ENCODE results near the gene MANSC1. TPM values are rescaled to one million over a fixed set of nuclear protein-coding genes. Genes with fewer than 3 reads are reported as not detected.

Gene MANSC1
- total RNA-seq, 1 donor from 2014 or later, result 6.2 TPM

- no peaks in the 10 kb centered on the region for H3K27me3 Mint-ChIP-seq (ENCODE audit: insufficient read depth, low read depth)
- TF ChIP-seq, protein P1, sequence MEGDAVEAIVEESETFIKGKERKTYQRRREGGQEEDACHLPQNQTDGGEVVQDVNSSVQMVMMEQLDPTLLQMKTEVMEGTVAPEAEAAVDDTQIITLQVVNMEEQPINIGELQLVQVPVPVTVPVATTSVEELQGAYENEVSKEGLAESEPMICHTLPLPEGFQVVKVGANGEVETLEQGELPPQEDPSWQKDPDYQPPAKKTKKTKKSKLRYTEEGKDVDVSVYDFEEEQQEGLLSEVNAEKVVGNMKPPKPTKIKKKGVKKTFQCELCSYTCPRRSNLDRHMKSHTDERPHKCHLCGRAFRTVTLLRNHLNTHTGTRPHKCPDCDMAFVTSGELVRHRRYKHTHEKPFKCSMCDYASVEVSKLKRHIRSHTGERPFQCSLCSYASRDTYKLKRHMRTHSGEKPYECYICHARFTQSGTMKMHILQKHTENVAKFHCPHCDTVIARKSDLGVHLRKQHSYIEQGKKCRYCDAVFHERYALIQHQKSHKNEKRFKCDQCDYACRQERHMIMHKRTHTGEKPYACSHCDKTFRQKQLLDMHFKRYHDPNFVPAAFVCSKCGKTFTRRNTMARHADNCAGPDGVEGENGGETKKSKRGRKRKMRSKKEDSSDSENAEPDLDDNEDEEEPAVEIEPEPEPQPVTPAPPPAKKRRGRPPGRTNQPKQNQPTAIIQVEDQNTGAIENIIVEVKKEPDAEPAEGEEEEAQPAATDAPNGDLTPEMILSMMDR (IDR thresholded peaks at IDR 0.05), result peak; percentile 99
- TF ChIP-seq EZH2 (IDR thresholded peaks at IDR 0.05), result no peak
- no peaks in the 10 kb centered on the region for H3K9me3 Mint-ChIP-seq
- Histone ChIP-seq H3K27ac (no peak overlapping the region), H3K36me3 (no peaks in the 10 kb centered on the region), H3K9me3 (ENCODE audit: low read depth) (no peaks in the 10 kb centered on the region), H4K20me1 (ENCODE audit: low read depth) (no peaks in the 10 kb centered on the region), H3K4me1 (peaks cover 8% of the 10 kb centered on the region), H3K4me2 (no peak overlapping the region), H3K27me3 (no peaks in the 10 kb centered on the region), H2AFZ (replicated peaks) (no peak overlapping the region), H3F3A (ENCODE audit: low read depth) (no peaks in the 10 kb centered on the region), H3K9ac (no peak overlapping the region), H3K79me2 (ENCODE audit: low read depth) (no peaks in the 10 kb centered on the region), H3K4me3 (no peak overlapping the region)
- H3K27ac Mint-ChIP-seq, result peak overlapping the region; percentile 37
- DNase-seq (ENCODE audit: low spot score), result peak; percentile 73
- H3K36me3 Mint-ChIP-seq, result no peaks in the 10 kb centered on the region
- no peak overlapping the region for H3K4me3 Mint-ChIP-seq
- H3K4me1 Mint-ChIP-seq, result peaks cover 18% of the 10 kb centered on the region
Measured at GRCh38 chr12:12334367-12335040, 15.5 kb downstream of the MANSC1 start.

DNA sequence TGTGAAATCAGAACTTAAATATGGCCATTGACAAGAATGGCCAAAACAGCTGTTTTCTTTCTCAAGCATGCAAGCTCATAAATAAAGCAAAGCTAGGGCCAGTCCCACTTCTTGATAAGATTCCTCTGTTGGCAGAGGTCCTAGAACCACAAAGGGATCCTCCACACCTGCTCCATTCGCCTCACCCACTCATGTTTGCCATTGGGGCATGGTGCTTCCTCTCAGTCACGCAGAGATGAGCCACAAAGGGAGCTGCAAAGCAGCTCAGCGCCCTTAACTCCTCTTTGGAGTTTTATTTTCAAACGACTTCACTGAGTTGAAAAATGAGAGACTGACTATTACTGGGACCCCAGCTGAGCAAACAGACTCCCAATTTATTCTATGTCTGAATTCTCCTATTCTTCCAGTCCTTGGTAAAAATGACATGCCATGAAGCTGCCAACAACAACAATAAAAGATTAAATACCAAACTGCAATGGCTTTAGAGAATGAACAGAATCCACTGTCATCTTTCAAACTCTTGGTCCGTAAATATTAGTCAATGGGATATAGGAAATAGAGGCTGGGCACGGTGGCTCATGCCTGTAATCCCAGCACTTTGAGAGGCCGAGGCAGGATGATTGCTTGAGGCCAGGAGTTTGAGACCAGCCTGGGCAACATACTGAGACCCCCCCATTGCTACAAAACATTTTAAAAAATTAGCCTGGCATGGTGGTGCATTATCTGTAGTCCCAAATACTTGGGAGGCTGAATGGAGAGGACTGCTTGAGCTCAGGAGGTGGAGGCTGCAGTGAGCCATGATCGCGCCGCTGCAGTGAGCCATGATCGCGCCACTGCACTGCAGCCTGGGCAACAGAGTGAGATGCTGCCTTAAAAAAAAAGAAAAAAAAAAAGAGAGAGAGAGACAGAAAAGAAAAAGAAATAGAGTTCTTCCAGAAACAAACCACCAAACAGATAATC lies 16.4 kb downstream of the MANSC1 start:
- Histone ChIP-seq H3K4me2 (no peak overlapping the region), H2AFZ (replicated peaks) (no peak overlapping the region), H3K9me3 (ENCODE audit: low read depth) (no peaks in the 10 kb centered on the region), H3K4me3 (no peak overlapping the region), H3K36me3 (no peaks in the 10 kb centered on the region), H3K27ac (no peak overlapping the region), H3K79me2 (ENCODE audit: low read depth) (no peaks in the 10 kb centered on the region), H3K27me3 (no peaks in the 10 kb centered on the region), H3F3A (ENCODE audit: low read depth) (no peaks in the 10 kb centered on the region), H3K4me1 (peaks cover 8% of the 10 kb centered on the region), H4K20me1 (ENCODE audit: low read depth) (no peaks in the 10 kb centered on the region), H3K9ac (no peak overlapping the region)
- H3K36me3 Mint-ChIP-seq, result no peaks in the 10 kb centered on the region
- H3K27ac Mint-ChIP-seq, result no peak overlapping the region
- no peaks in the 10 kb centered on the region for H3K27me3 Mint-ChIP-seq (ENCODE audit: insufficient read depth, low read depth)
- no peaks in the 10 kb centered on the region for H3K9me3 Mint-ChIP-seq
- no peak for DNase-seq (ENCODE audit: low spot score)
- TF ChIP-seq, protein P1 (IDR thresholded peaks at IDR 0.05), result no peak
- no peak for TF ChIP-seq EZH2 (IDR thresholded peaks at IDR 0.05)
- no peak for TF ChIP-seq EZH2phosphoT487 (IDR thresholded peaks at IDR 0.05)
- H3K4me3 Mint-ChIP-seq, result no peak overlapping the region
- H3K4me1 Mint-ChIP-seq, result peaks cover 18% of the 10 kb centered on the region

GRCh38 chr12:12331896-12332295 lies 18.1 kb downstream of the MANSC1 start:
- Mint-ChIP-seq H3K27ac (no peak overlapping the region), H3K4me3 (no peak overlapping the region), H3K9me3 (no peaks in the 10 kb centered on the region), H3K27me3 (ENCODE audit: insufficient read depth, low read depth) (no peaks in the 10 kb centered on the region), H3K36me3 (no peaks in the 10 kb centered on the region), H3K4me1 (peaks cover 22% of the 10 kb centered on the region)
- no peak for DNase-seq (ENCODE audit: low spot score)
- Histone ChIP-seq H3K4me3 (no peak overlapping the region), H3K36me3 (no peaks in the 10 kb centered on the region), H2AFZ (replicated peaks) (no peak overlapping the region), H3K4me1 (peaks cover 8% of the 10 kb centered on the region), H3K9ac (no peak overlapping the region), H3F3A (ENCODE audit: low read depth) (no peaks in the 10 kb centered on the region), H3K4me2 (peak overlapping the region; percentile 14), H4K20me1 (ENCODE audit: low read depth) (no peaks in the 10 kb centered on the region), H3K27ac (no peak overlapping the region), H3K79me2 (ENCODE audit: low read depth) (no peaks in the 10 kb centered on the region), H3K9me3 (ENCODE audit: low read depth) (no peaks in the 10 kb centered on the region), H3K27me3 (no peaks in the 10 kb centered on the region)
- TF ChIP-seq EZH2 (IDR thresholded peaks at IDR 0.05) (no peak), EZH2phosphoT487 (IDR thresholded peaks at IDR 0.05) (no peak)
- TF ChIP-seq, protein P1 (IDR thresholded peaks at IDR 0.05), result no peak
